ENCODE measurements around the gene NPY4R. TPM values are rescaled to one million over a fixed set of nuclear protein-coding genes. Genes with fewer than 3 reads are reported as not detected.
"Not testable (repeated sequence)": the region's sequence is repeated elsewhere in the genome, so short reads cannot be mapped to it uniquely, and the experiment has no call there.

Gene NPY4R
- total RNA-seq = not detected

- H3K36me3 ChIP-seq; H3K4me3 ChIP-seq; DNase-seq; intact Hi-C loops (cut with DNase I; ENCODE audit: low total_unique reads); H3K27me3 ChIP-seq; H3K4me1 ChIP-seq; H3K27ac ChIP-seq; H3K9me3 ChIP-seq: not testable (repeated sequence)
Measured at GRCh38 chr10:46465765-46466164, at the start of gene NPY4R. Gene NPY4R (minus strand): TSS chr10:46465958. CDS start chr10:46462635, 3,323 bp downstream.

GRCh38 chr10:46515366-46515765, 49.6 kb upstream of the NPY4R start:
- TF ChIP-seq CTCF (IDR thresholded peaks at IDR 0.05) = no peak
- no peaks in the 10 kb centered on the region for H3K9me3 ChIP-seq
- H3K4me1 ChIP-seq = no peaks in the 10 kb centered on the region
- H3K4me3 ChIP-seq = no peak overlapping the region
- intact Hi-C loops (cut with DNase I; ENCODE audit: low total_unique reads) = no loop called here
- H3K27me3 ChIP-seq = no peaks in the 10 kb centered on the region
- H3K36me3 ChIP-seq = no peaks in the 10 kb centered on the region
- DNase-seq = peak in 1 of 2 donors; percentile 5
- H3K27ac ChIP-seq = no peak overlapping the region

- intact Hi-C loops (cut with DNase I; ENCODE audit: low total_unique reads) = no loop called here
- Histone ChIP-seq H3K4me3 (no peak overlapping the region), H3K9me3 (no peaks in the 10 kb centered on the region), H3K4me1 (no peaks in the 10 kb centered on the region), H3K36me3 (no peaks in the 10 kb centered on the region), H3K27ac (no peak overlapping the region), H3K27me3 (no peaks in the 10 kb centered on the region)
- TF ChIP-seq POLR2A (IDR thresholded peaks at IDR 0.05) (no peak), CTCF (IDR thresholded peaks at IDR 0.05) (no peak)
- peak in 1 of 2 donors; percentile 3 for DNase-seq
Measured at GRCh38 chr10:46514899-46515298, 49.1 kb upstream of the NPY4R start.

GRCh38 chr10:46514431-46514861, 48.7 kb upstream of the NPY4R start:
- H3K4me1 ChIP-seq = no peaks in the 10 kb centered on the region
- no peaks in the 10 kb centered on the region for H3K9me3 ChIP-seq
- H3K4me3 ChIP-seq = no peak overlapping the region
- H3K36me3 ChIP-seq = no peaks in the 10 kb centered on the region
- TF ChIP-seq CTCF (IDR thresholded peaks at IDR 0.05) (no peak), POLR2A (IDR thresholded peaks at IDR 0.05) (no peak)
- H3K27me3 ChIP-seq = no peaks in the 10 kb centered on the region
- intact Hi-C loops (cut with DNase I; ENCODE audit: low total_unique reads) = no loop called here
- no peak overlapping the region for H3K27ac ChIP-seq
- peak in 1 of 2 donors; percentile 9 for DNase-seq

GRCh38 chr10:46513333-46513732, 47.6 kb upstream of the NPY4R start:
- H3K27ac ChIP-seq; DNase-seq; intact Hi-C loops (cut with DNase I; ENCODE audit: low total_unique reads); H3K9me3 ChIP-seq; H3K27me3 ChIP-seq; H3K4me3 ChIP-seq; H3K4me1 ChIP-seq; H3K36me3 ChIP-seq: not testable (repeated sequence)

GRCh38 chr10:46512725-46513124, 47.0 kb upstream of the NPY4R start:
- intact Hi-C loops (cut with DNase I; ENCODE audit: low total_unique reads); H3K27me3 ChIP-seq: not testable (repeated sequence)

GRCh38 chr10:46512002-46512401, 46.2 kb upstream of the NPY4R start:
- intact Hi-C loops (cut with DNase I; ENCODE audit: low total_unique reads); H3K9me3 ChIP-seq; H3K27ac ChIP-seq; DNase-seq; H3K27me3 ChIP-seq; H3K4me3 ChIP-seq; H3K36me3 ChIP-seq; H3K4me1 ChIP-seq: not testable (repeated sequence)

More at GRCh38 chr10:46512725-46513124, 47.0 kb upstream of the NPY4R start:
- not testable (repeated sequence) for H3K4me3 ChIP-seq, DNase-seq, H3K9me3 ChIP-seq, H3K36me3 ChIP-seq, H3K4me1 ChIP-seq, H3K27ac ChIP-seq

GRCh38 chr10:46499990-46500389, 34.2 kb upstream of the NPY4R start:
- H3K9me3 ChIP-seq; H3K27me3 ChIP-seq; DNase-seq; H3K4me3 ChIP-seq; H3K4me1 ChIP-seq; intact Hi-C loops (cut with DNase I; ENCODE audit: low total_unique reads); H3K36me3 ChIP-seq; H3K27ac ChIP-seq: not testable (repeated sequence)

- H3K27ac ChIP-seq; H3K4me3 ChIP-seq; H3K36me3 ChIP-seq; intact Hi-C loops (cut with DNase I; ENCODE audit: low total_unique reads); DNase-seq; H3K4me1 ChIP-seq; H3K9me3 ChIP-seq; H3K27me3 ChIP-seq: not testable (repeated sequence)
Measured at GRCh38 chr10:46498985-46499703, 33.4 kb upstream of the NPY4R start.

- H3K27me3 ChIP-seq; intact Hi-C loops (cut with DNase I; ENCODE audit: low total_unique reads); DNase-seq; H3K27ac ChIP-seq; H3K4me3 ChIP-seq; H3K4me1 ChIP-seq; H3K36me3 ChIP-seq; H3K9me3 ChIP-seq: not testable (repeated sequence)
Measured at GRCh38 chr10:46497878-46498277, 32.1 kb upstream of the NPY4R start.
